Ovary (tissue), 3 donors: Measurements from ENCODE around the gene PGLYRP1.

Experiments used
- EP300 ChIP-seq: sonication (generic); formaldehyde crosslinking; IDR thresholded peaks from one replicate; pipeline ENCODE4 v1.6.1; 2017; ENCODE audit warnings: antibody characterized with exemption
- POLR2A ChIP-seq: fragments of 450-650 bp; IDR thresholded peaks from one replicate; pipeline ENCODE4 v1.6.1; 2017; ENCODE audit warnings: antibody characterized with exemption, mild to moderate bottlenecking, moderate library complexity
- TF ChIP-seq, protein P1 (sequence below), 3 donors: fragments of 450-650 bp in 2 of 3; fragments of 200-600 bp in 1 of 3; IDR thresholded peaks; one replicate each; pipeline versions ENCODE4 v1.5.1 to v1.8.0; 2016 to 2022; ENCODE audit warnings: antibody characterized with exemption in 3 of 3, mild to moderate bottlenecking in 1 of 3
- donor health status: DM: no; HTN: no; CAD: no.

DNA sequence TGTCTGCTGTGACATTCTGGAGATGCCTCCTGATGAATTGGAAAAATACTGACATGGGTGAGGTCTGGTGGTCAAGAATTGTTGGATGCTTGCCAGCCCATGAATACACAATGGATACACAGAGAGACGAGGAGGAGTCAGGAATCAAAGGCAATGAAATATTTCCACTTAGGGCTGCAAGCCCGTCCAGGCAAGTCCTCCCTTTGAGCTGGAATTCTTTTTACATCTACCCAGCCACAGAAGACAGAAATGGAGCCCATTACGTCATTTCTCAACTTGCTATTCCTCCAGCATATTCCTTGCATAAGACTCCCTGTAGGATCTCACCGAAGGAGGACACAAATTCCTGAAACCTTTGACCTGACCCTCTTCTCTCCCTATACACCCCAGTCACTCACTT lies 33.7 kb upstream of the PGLYRP1 start:
- no peak for TF ChIP-seq POLR2A
- TF ChIP-seq EP300: no peak
- TF ChIP-seq, protein P1, sequence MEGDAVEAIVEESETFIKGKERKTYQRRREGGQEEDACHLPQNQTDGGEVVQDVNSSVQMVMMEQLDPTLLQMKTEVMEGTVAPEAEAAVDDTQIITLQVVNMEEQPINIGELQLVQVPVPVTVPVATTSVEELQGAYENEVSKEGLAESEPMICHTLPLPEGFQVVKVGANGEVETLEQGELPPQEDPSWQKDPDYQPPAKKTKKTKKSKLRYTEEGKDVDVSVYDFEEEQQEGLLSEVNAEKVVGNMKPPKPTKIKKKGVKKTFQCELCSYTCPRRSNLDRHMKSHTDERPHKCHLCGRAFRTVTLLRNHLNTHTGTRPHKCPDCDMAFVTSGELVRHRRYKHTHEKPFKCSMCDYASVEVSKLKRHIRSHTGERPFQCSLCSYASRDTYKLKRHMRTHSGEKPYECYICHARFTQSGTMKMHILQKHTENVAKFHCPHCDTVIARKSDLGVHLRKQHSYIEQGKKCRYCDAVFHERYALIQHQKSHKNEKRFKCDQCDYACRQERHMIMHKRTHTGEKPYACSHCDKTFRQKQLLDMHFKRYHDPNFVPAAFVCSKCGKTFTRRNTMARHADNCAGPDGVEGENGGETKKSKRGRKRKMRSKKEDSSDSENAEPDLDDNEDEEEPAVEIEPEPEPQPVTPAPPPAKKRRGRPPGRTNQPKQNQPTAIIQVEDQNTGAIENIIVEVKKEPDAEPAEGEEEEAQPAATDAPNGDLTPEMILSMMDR (IDR thresholded peaks at IDR 0.05): no peak
